Kidney (tissue), 14 donors: ENCODE results near the gene ZNF580. TPM values are rescaled to one million over a fixed set of nuclear protein-coding genes. Genes with fewer than 3 reads are reported as not detected.

Experiments
- DNase-seq, 5 donors: peaks; one replicate each; pipeline ENCODE4 v3.0.0-alpha.2; 2013 to 2020
- FAIRE-seq: peaks from 2 replicates; lab custom pipeline; 2012; peaks lifted over from hg19 to GRCh38; lab: Jason Lieb, UNC
- H3K27ac ChIP-seq, 2 donors: one replicate each; pipeline ENCODE4 v1.7.0; 2013; ENCODE audit warnings: low read depth in 2 of 2, low read length in 2 of 2, inconsistent platforms in 1 of 2
- H3K27me3 ChIP-seq: one replicate; pipeline ENCODE4 v1.7.1; 2013; ENCODE audit warnings: low read length, inconsistent platforms; ENCODE audit not compliant: control insufficient read depth, insufficient read depth
- H3K36me3 ChIP-seq, 3 donors: one replicate each; pipeline versions ENCODE4 v1.7.0 to v1.7.1; 2013; ENCODE audit warnings: low read length in 3 of 3, control low read depth in 1 of 3, inconsistent platforms in 1 of 3; ENCODE audit not compliant: insufficient read depth in 3 of 3, control insufficient read depth in 2 of 3
- H3K4me1 ChIP-seq, 3 donors: one replicate each; pipeline versions ENCODE4 v1.7.0 to v1.7.1; 2013; ENCODE audit warnings: low read length in 3 of 3, inconsistent platforms in 1 of 3, low read depth in 1 of 3; ENCODE audit not compliant: control insufficient read depth in 2 of 3, insufficient read depth in 2 of 3
- H3K4me3 ChIP-seq, 3 donors: one replicate each; pipeline versions ENCODE4 v1.7.0 to v1.8.1; 2013; ENCODE audit warnings: low read length in 3 of 3, control low read depth in 1 of 3, inconsistent platforms in 1 of 3
- H3K9ac ChIP-seq, 3 donors: one replicate each; pipeline versions ENCODE4 v1.7.0 to v1.7.1; 2013; ENCODE audit warnings: low read length in 3 of 3, control low read depth in 1 of 3, inconsistent platforms in 1 of 3
- H3K9me3 ChIP-seq, 3 donors: one replicate each; pipeline versions ENCODE4 v1.7.0 to v1.7.1; 2013; ENCODE audit warnings: low read length in 3 of 3, control low read depth in 1 of 3, inconsistent platforms in 1 of 3; ENCODE audit not compliant: control insufficient read depth in 2 of 3, insufficient read depth in 1 of 3
- CTCF ChIP-seq: IDR thresholded peaks from 3 replicates; pipeline ENCODE4 v1.5.1; 2012; ENCODE audit warnings: mild to moderate bottlenecking, moderate library complexity, borderline replicate concordance; ENCODE audit not compliant: insufficient read depth; ENCODE audit errors: extremely low read depth
- intact Hi-C: fragments of 100-400 bp; cut with DNase I; formaldehyde crosslinking; loops from one replicate; pipeline ENCODE4 v1.11.1; 2022
- polyA plus RNA-seq: library from polyadenylated mRNA; stranded (reverse); fragments of 350-450 nt; fragmentation: Illumina TruSeq; extraction: RNeasy Lipid Tissue Mini Kit (QIAGEN cat#74804); gene quantifications from one replicate; pipeline ENCODE4 v1.2.3, GENCODE V29; 2014; ENCODE audit warnings: low read depth, low replicate concordance; ENCODE audit not compliant: insufficient read depth
- total RNA-seq: library from RNA; stranded (reverse); fragmentation: NEBNext Ultra II Directional; extraction: Animal tissue kit (Norgen Biotek cat#: 25700); gene quantifications from one replicate; pipeline ENCODE4 v1.2.1, GENCODE V29; 2021
- donor health status: control.
- donor health status: control.
- donor health status: control.
- donor health status: control.
- donor health status: control.
- donor health status: DM: yes; HTN: yes; CAD: no.
- donor health status: Normal renal cell carcinoma (clear cell type).

Gene ZNF580
- total and polyA plus RNA-seq, 2 donors from 2014 or later: 47.0 to 56.8 TPM

- peaks cover 0 to 12% (median 0%) of the 10 kb centered on the region in 3 donors for H3K4me1 ChIP-seq
- no peak for DNase-seq
Measured at GRCh38 chr19:55609326-55609725, 31.5 kb upstream of the ZNF580 start.

GRCh38 chr19:55611300-55611982 lies 29.4 kb upstream of the ZNF580 start:
- Histone ChIP-seq H3K27me3 (no peaks in the 10 kb centered on the region), H3K4me1 (peaks cover 0 to 7% (median 0%) of the 10 kb centered on the region in 3 donors), H3K4me3 (no peak overlapping the region), H3K27ac (no peak overlapping the region), H3K36me3 (peaks cover 0 to 3% (median 0%) of the 10 kb centered on the region in 3 donors), H3K9ac (no peak overlapping the region), H3K9me3 (no peaks in the 10 kb centered on the region)
- FAIRE-seq (no peak), DNase-seq (no peak)
- no peak for TF ChIP-seq CTCF
- intact Hi-C loops: loop anchor here (10.0 kb wide), 1 partner anchor 347 kb away; no protein-coding TSS in a partner anchor

More at GRCh38 chr19:55609326-55609725, 31.5 kb upstream of the ZNF580 start:
- H3K9me3 ChIP-seq: no peaks in the 10 kb centered on the region
- no peaks in the 10 kb centered on the region for H3K27me3 ChIP-seq
- H3K4me3 ChIP-seq: no peak overlapping the region
- H3K9ac ChIP-seq: no peak overlapping the region
- no peak overlapping the region for H3K27ac ChIP-seq
- peaks cover 0 to 3% (median 0%) of the 10 kb centered on the region in 3 donors for H3K36me3 ChIP-seq
- intact Hi-C loops: no loop called here
- TF ChIP-seq CTCF: no peak
- FAIRE-seq: no peak

DNA sequence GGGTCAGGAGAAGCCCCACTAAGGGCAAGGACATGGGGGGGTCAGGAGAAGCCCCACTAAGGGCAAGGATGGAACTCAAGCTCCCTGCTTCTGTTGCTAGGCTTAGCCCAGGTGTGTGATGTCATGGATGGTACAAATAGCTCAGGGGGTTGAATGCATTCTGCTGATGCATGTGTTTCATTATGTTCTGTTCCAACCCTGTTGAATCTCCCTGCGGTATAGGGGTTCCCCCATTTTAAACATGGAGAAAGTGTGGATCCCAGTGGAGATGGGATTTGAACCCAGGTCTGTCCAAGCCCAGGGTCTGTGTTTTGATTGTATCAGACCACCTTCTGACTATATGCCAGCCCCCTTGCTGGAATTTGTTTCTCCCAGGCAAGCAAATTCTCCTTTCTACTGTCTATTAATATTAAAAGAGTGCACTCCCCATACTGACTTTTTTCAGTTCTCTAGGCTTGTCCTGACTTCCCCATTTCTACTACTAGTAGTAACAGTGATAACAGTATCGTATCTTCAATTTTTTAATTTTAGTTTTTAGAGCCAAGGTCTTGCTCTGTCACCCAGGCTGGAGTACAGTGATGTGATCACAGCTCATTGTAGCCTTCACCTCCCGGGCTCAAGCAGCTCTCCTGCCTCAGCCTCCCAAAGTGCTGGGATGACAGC lies 28.7 kb upstream of the ZNF580 start:
- Histone ChIP-seq H3K27me3 (no peaks in the 10 kb centered on the region), H3K4me3 (no peak overlapping the region), H3K36me3 (peaks cover 0 to under 1% (median 0%) of the 10 kb centered on the region in 3 donors), H3K9ac (peak overlapping the region in 1 of 3 donors; percentile 17), H3K27ac (no peak overlapping the region), H3K4me1 (no peaks in the 10 kb centered on the region), H3K9me3 (no peaks in the 10 kb centered on the region)
- intact Hi-C loops: loop anchor here (10.0 kb wide), 1 partner anchor 347 kb away; no protein-coding TSS in a partner anchor
- FAIRE-seq: no peak
- TF ChIP-seq CTCF: no peak
- no peak for DNase-seq
